ENCODE data around the gene PTGES3L.

PTGES3L gene

GRCh38 chr17:42979511-42980273, at the start of gene PTGES3L:
Gene PTGES3L, minus strand, starts transcription at chr17:42980080. Its CDS starts 27 bp downstream, at chr17:42980053.
- no peak for DNase-seq

- no peak for DNase-seq
Measured at GRCh38 chr17:43028221-43028861, 48.5 kb upstream of the PTGES3L start.

- DNase-seq, result no peak
Measured at GRCh38 chr17:43027091-43028032, 47.5 kb upstream of the PTGES3L start.

GRCh38 chr17:43026595-43026994, 46.7 kb upstream of the PTGES3L start:
- DNase-seq, result no peak

GRCh38 chr17:43025766-43026537, 46.1 kb upstream of the PTGES3L start:
- DNase-seq, result no peak

- DNase-seq, result no peak
Measured at GRCh38 chr17:43025290-43025657, 45.4 kb upstream of the PTGES3L start.

- DNase-seq, result no peak
Measured at GRCh38 chr17:43024407-43025289, 44.8 kb upstream of the PTGES3L start, which contains the start of gene RND2. Gene RND2, plus strand, starts transcription at chr17:43025231. Its CDS starts 117 bp downstream, at chr17:43025348.

- DNase-seq, result no peak
Measured at GRCh38 chr17:43021741-43022512, 42.0 kb upstream of the PTGES3L start, which contains the start of gene VAT1. Gene VAT1, minus strand, starts transcription at chr17:43022385. Its CDS starts 63 bp downstream, at chr17:43022322.

GRCh38 chr17:43020789-43021740, 41.2 kb upstream of the PTGES3L start:
- DNase-seq, result no peak

- DNase-seq, result no peak
Measured at GRCh38 chr17:43020030-43020621, 40.2 kb upstream of the PTGES3L start.

GRCh38 chr17:43019418-43019817, 39.5 kb upstream of the PTGES3L start:
- no peak for DNase-seq

GRCh38 chr17:43018932-43019331, 39.1 kb upstream of the PTGES3L start:
- DNase-seq, result no peak

- DNase-seq, result no peak
Measured at GRCh38 chr17:43018008-43018853, 38.4 kb upstream of the PTGES3L start.

- DNase-seq, result no peak
Measured at GRCh38 chr17:43016216-43016615, 36.3 kb upstream of the PTGES3L start.

- no peak for DNase-seq
Measured at GRCh38 chr17:43015579-43015978, 35.7 kb upstream of the PTGES3L start.

GRCh38 chr17:43014649-43015542, 35.0 kb upstream of the PTGES3L start:
- no peak for DNase-seq
